ENCODE results near the gene TMUB2.
"Not testable (repeated sequence)": the region's sequence is repeated elsewhere in the genome, so short reads cannot be mapped to it uniquely, and the experiment has no call there.

TMUB2 gene

GRCh38 chr17:44229090-44229489, 42.3 kb downstream of the TMUB2 start:
- H3K36me3 Mint-ChIP-seq, result no peaks in the 10 kb centered on the region
- no peaks in the 10 kb centered on the region for H3K27me3 Mint-ChIP-seq
- no peak overlapping the region for H3K4me3 Mint-ChIP-seq

DNA sequence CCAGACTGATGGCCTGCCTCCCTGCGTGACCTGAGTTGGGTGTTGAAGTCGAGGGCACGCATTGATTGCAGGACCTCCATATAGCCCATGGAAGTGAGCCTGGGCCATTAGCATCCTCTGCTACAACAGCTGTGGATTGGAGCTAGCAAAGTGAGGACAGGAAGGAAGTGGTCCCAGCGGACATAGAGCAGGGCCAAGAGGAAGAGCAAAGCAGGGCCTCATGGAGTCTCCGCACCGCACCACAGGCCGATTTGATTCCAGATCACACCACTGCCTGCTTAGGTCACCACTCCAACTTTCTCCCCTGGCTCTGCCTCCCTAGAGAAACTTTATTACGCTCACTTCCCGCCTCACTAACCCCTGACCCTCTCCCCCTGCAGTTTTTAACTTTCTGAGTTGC, 43.4 kb downstream of the TMUB2 start:
- DNase-seq (no peak), ATAC-seq (replicated peaks) (no peak)
- Mint-ChIP-seq H3K27ac (no peak overlapping the region), H3K4me3 (no peak overlapping the region), H3K4me1 (peaks cover 4 to 5% of the 10 kb centered on the region in 2 donors), H3K9me3 (no peaks in the 10 kb centered on the region), H3K27me3 (peaks cover 0 to 4% of the 10 kb centered on the region in 2 donors), H3K36me3 (no peaks in the 10 kb centered on the region)

More at GRCh38 chr17:44229090-44229489, 42.3 kb downstream of the TMUB2 start:
- DNase-seq, result no peak
- Mint-ChIP-seq H3K27ac (no peak overlapping the region), H3K4me1 (no peaks in the 10 kb centered on the region), H3K9me3 (no peaks in the 10 kb centered on the region)
- no peak for ATAC-seq (replicated peaks)

DNA sequence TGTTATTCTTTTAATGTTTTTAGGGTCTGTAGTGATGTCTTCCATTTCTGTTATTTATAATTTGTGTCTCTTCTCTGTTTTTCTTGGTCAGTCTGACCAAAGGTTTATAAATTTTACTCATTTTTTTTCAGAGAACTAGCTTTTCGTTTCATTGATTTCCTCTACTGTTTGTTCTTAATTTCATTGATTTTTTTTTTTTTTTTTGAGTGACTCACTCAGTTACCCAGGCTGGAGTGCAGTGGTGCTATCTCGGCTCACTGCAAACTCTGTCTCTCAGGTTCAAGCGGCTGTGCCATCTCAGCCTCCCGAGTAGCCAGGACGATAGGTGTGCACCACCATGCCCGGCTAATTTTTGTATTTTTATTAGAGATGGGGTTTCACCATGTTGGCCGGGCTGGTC, 45.3 kb downstream of the TMUB2 start:
- H3K27ac Mint-ChIP-seq, result no peak overlapping the region
- H3K9me3 Mint-ChIP-seq, result no peaks in the 10 kb centered on the region
- no peak overlapping the region for H3K4me3 Mint-ChIP-seq
- DNase-seq (no peak), ATAC-seq (replicated peaks) (no peak)
- peaks cover 0 to 17% of the 10 kb centered on the region in 2 donors for H3K27me3 Mint-ChIP-seq
- no peaks in the 10 kb centered on the region for H3K36me3 Mint-ChIP-seq
- H3K4me1 Mint-ChIP-seq, result peaks cover 7% of the 10 kb centered on the region in 2 donors

- no peak for ATAC-seq (replicated peaks)
- Mint-ChIP-seq H3K27ac (no peak overlapping the region), H3K4me3 (no peak overlapping the region), H3K27me3 (peaks cover 0 to 17% of the 10 kb centered on the region in 2 donors), H3K9me3 (no peaks in the 10 kb centered on the region), H3K4me1 (peaks cover 7% of the 10 kb centered on the region in 2 donors), H3K36me3 (no peaks in the 10 kb centered on the region)
- DNase-seq, result no peak
These were observed 46.8 kb downstream of the TMUB2 start for GRCh38 chr17:44233582-44233981.

DNA sequence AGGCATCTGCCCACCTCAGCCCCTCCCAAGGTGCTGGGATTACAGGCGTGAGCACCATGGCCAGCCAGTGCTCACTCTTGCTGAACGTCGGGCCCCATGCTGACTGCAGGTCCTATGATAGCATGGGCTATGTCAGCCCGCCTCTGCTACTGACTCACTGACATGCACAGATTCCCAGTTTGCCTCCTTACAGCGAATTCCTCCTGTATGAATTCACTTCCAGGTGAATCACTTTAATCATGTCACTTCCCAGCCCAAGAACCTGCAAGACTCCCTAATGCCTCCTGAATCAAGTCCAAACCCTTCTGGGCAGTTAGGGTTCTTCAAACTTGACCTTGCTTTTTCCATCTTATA, 48.8 kb downstream of the TMUB2 start:
- Mint-ChIP-seq H3K27ac (no peak overlapping the region), H3K4me3 (no peak overlapping the region), H3K9me3 (no peaks in the 10 kb centered on the region), H3K4me1 (peaks cover 7% of the 10 kb centered on the region in 2 donors), H3K27me3 (peaks cover 0 to 17% of the 10 kb centered on the region in 2 donors), H3K36me3 (no peaks in the 10 kb centered on the region)
- ATAC-seq (replicated peaks) (no peak), DNase-seq (no peak)

GRCh38 chr17:44236444-44236991, 49.7 kb downstream of the TMUB2 start:
- H3K4me1 Mint-ChIP-seq, result peaks cover 7% of the 10 kb centered on the region in 2 donors
- peaks cover 0 to 17% of the 10 kb centered on the region in 2 donors for H3K27me3 Mint-ChIP-seq
- DNase-seq (no peak), ATAC-seq (replicated peaks) (peak in 1 of 2 donors; percentile 68)
- H3K36me3 Mint-ChIP-seq, result no peaks in the 10 kb centered on the region
- no peak overlapping the region for H3K27ac Mint-ChIP-seq
- no peak overlapping the region for H3K4me3 Mint-ChIP-seq
- H3K9me3 Mint-ChIP-seq, result no peaks in the 10 kb centered on the region

- Mint-ChIP-seq H3K4me1 (peaks cover 10 to 13% of the 10 kb centered on the region in 2 donors), H3K27me3 (peaks cover 0 to 17% of the 10 kb centered on the region in 2 donors)
- H3K9me3 Mint-ChIP-seq; ATAC-seq (replicated peaks); H3K36me3 Mint-ChIP-seq; H3K4me3 Mint-ChIP-seq; H3K27ac Mint-ChIP-seq; DNase-seq: not testable (repeated sequence)
These were observed 51.1 kb downstream of the TMUB2 start for GRCh38 chr17:44237886-44238285.

DNA sequence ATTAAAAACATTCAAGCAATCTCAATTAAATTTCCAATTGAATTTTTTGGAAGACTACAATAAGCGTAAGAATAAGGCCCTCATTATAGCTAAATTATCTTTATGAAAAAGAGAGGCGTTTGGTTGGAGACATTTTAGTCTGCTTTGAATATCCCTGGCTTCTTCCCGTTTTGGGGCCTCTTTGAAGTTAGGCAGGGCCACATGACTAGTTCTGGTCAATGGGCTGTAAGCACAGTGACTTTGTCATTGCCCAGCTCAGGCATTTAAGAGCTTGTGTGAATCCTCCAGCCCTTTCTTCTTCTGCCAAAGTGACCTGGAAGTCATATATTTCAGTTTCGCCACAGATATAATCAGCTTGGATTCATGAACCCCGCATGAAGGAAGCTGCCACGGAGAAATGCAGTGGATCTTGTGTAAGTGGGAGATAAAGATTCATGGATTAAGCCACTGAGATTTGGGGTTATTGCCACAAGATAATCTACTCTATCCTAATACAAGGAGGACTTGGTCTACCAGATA, 54.4 kb downstream of the TMUB2 start:
- ATAC-seq (replicated peaks) (no peak), DNase-seq (no peak)
- no peaks in the 10 kb centered on the region for H3K9me3 Mint-ChIP-seq
- peaks cover 0 to 9% of the 10 kb centered on the region in 2 donors for H3K27me3 Mint-ChIP-seq
- H3K4me1 Mint-ChIP-seq, result peaks cover 11 to 20% of the 10 kb centered on the region in 2 donors
- peaks cover 0 to 3% of the 10 kb centered on the region in 2 donors for H3K36me3 Mint-ChIP-seq
- no peak overlapping the region for H3K27ac Mint-ChIP-seq
- H3K4me3 Mint-ChIP-seq, result no peak overlapping the region

Measured in stimulated activated naive B cell treated with anti-CD40 and anti-IgM and Interleukin-4, amounts not matched to agents 10 μg/mL and 1 μg/mL and 100 μg/mL, for 72 hours (primary cell).